Progenitor cell of endocrine pancreas (in vitro differentiated cells): ENCODE data around the gene STK32C. TPM values are rescaled to one million over a fixed set of nuclear protein-coding genes. Genes with fewer than 3 reads are reported as not detected.

ENCODE experiments used
- DNase-seq: peaks from one replicate; pipeline ENCODE4 v3.0.0; 2021; ENCODE audit warnings: low spot score; ENCODE audit not compliant: unreplicated experiment
- H3K27ac Mint-ChIP-seq: 2 replicates; pipeline ENCODE4 v1.8.0; 2021; ENCODE audit warnings: mild to moderate bottlenecking, moderate library complexity, mixed read lengths
- H3K27me3 Mint-ChIP-seq: 2 replicates; pipeline ENCODE4 v1.8.0; 2021; ENCODE audit warnings: mixed read lengths
- H3K36me3 Mint-ChIP-seq: 2 replicates; pipeline ENCODE4 v1.8.0; 2022; ENCODE audit warnings: mixed read lengths; ENCODE audit not compliant: insufficient read depth
- H3K4me1 Mint-ChIP-seq: 2 replicates; pipeline ENCODE4 v1.8.0; 2021; ENCODE audit warnings: low read depth, mixed read lengths
- H3K4me3 Mint-ChIP-seq: 2 replicates; pipeline ENCODE4 v1.8.0; 2021; ENCODE audit warnings: low read depth, mild to moderate bottlenecking, moderate library complexity, mixed read lengths
- H3K9me3 Mint-ChIP-seq: 2 replicates; pipeline ENCODE4 v1.8.0; 2021; ENCODE audit warnings: low read depth, mixed read lengths
- total RNA-seq: library from RNA; stranded (reverse); gene quantifications from 2 replicates; pipeline ENCODE4 v1.2.1, GENCODE V29; 2021
- TF ChIP-seq, protein P1 (sequence below): fragments of 200-600 bp; sonication (generic); IDR thresholded peaks from one replicate; pipeline ENCODE4 v1.5.0; 2021; ENCODE audit warnings: antibody characterized with exemption, mild to moderate bottlenecking; ENCODE audit not compliant: unreplicated experiment

STK32C gene
- total RNA-seq, 1 donor from 2014 or later, result 10.0 TPM

DNA sequence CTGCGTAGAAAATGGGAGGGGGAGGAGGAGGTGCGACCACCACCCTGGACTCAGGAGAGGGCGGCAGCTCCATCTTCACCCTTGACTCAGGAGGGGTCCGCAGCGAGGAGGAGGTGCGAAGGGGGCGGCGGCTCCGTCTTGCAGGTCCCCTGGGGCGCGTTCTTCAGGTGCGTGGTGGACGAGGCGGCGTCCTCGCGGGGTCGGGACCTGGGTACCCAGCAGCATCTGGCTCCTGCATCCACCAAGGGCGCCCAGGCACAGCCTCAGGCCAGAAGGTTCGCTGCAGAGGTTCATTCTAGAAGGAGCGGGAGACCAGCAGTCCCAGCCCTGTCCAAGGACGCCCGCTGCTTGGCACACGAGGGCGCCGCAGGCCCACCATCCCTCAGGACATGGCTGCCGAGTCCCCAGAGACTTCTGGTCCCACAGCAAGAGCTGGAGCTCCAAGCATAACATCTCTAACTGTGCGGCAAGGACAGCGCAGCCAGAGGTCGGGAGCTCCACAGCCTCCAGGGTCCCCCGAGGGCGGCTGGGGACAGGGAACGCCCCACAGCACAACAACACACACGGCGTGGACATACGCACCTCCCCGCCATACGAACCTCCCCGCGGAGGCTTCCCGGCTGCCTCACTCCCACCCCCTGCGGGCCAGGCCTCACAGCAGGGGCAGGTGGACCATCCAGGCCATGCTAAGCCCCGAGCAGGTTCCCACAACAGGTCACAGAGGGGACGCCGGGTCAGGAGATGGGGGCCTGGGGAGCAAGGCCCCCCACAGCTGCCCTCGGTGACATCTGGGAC is 137.8 kb downstream of the STK32C start:
- no peaks in the 10 kb centered on the region for H3K36me3 Mint-ChIP-seq
- no peak for DNase-seq
- TF ChIP-seq, protein P1, sequence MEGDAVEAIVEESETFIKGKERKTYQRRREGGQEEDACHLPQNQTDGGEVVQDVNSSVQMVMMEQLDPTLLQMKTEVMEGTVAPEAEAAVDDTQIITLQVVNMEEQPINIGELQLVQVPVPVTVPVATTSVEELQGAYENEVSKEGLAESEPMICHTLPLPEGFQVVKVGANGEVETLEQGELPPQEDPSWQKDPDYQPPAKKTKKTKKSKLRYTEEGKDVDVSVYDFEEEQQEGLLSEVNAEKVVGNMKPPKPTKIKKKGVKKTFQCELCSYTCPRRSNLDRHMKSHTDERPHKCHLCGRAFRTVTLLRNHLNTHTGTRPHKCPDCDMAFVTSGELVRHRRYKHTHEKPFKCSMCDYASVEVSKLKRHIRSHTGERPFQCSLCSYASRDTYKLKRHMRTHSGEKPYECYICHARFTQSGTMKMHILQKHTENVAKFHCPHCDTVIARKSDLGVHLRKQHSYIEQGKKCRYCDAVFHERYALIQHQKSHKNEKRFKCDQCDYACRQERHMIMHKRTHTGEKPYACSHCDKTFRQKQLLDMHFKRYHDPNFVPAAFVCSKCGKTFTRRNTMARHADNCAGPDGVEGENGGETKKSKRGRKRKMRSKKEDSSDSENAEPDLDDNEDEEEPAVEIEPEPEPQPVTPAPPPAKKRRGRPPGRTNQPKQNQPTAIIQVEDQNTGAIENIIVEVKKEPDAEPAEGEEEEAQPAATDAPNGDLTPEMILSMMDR, result no peak
- H3K27ac Mint-ChIP-seq, result no peak overlapping the region
- peaks cover 52% of the 10 kb centered on the region for H3K27me3 Mint-ChIP-seq
- H3K4me1 Mint-ChIP-seq, result no peaks in the 10 kb centered on the region
- H3K4me3 Mint-ChIP-seq, result no peak overlapping the region
- H3K9me3 Mint-ChIP-seq, result peaks cover 3% of the 10 kb centered on the region

DNA sequence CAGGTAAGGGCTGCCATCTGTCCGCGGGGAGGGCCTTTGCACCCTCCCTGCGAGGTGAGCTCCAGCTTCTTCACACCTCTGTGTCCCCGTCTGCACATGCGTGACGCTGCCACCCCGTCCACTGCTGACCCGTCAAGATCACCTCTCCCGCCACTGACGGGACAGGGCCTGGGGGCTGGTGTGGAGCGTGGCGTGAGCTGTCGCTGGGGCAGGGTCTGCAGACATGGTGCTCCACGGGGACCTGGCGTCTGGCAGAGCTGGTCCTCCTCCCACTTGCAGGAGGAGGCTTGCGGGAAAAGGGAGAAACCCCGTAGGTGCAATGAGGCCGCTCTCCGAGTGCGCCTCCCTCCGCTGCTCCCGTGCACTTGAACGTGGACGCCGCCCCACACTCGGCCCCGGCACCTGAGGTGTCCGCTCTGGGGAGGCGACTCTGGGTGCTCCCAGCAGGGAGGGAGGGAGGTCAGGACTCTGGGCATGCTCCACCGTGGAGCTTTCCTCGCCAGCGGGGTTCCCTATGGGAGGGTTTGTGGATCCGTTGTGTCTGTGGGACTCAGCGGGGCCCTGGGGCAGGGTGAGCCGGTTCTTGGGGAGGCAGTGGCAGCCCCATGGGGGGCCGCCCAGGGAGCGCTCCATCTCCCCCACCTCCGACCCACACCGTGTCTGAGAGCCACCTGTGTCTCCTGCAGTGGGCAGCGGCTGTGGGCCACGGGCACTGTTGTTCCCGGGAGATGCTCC is 138.6 kb downstream of the STK32C start:
- Mint-ChIP-seq H3K36me3 (no peaks in the 10 kb centered on the region), H3K4me1 (no peaks in the 10 kb centered on the region), H3K27me3 (peaks cover 49% of the 10 kb centered on the region), H3K27ac (no peak overlapping the region), H3K4me3 (no peak overlapping the region), H3K9me3 (peaks cover 3% of the 10 kb centered on the region)
- TF ChIP-seq, protein P1, result no peak
- DNase-seq, result no peak

- Mint-ChIP-seq H3K27ac (no peak overlapping the region), H3K27me3 (peaks cover 50% of the 10 kb centered on the region), H3K9me3 (peaks cover 3% of the 10 kb centered on the region), H3K4me3 (no peak overlapping the region), H3K4me1 (no peaks in the 10 kb centered on the region), H3K36me3 (no peaks in the 10 kb centered on the region)
- TF ChIP-seq, protein P1, result no peak
- DNase-seq, result no peak
These were observed 139.1 kb downstream of the STK32C start for GRCh38 chr10:132168571-132169030.

DNA sequence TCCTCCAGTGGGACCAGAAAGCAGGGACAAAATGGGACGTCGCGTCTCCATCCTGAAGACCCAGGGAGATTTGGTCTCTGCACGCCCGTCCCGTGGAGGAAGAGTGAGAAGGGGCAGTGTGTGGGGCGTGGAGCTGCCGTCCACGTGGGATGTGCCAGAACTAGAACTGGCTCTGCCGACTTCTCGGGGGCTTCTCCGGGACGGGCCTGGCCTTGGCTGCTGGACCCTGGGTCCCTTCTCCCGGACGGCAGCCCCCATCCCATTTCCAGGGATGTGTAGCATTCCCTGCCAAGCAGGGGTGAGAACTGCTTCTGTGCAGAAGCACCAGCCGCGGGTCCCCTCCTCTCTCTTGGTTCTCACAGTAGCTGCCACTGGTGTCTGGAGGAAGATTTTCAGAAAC is 139.8 kb downstream of the STK32C start:
- Mint-ChIP-seq H3K4me3 (no peak overlapping the region), H3K9me3 (no peaks in the 10 kb centered on the region), H3K36me3 (no peaks in the 10 kb centered on the region), H3K27ac (no peak overlapping the region), H3K27me3 (peaks cover 49% of the 10 kb centered on the region), H3K4me1 (no peaks in the 10 kb centered on the region)
- TF ChIP-seq, protein P1, result no peak
- no peak for DNase-seq

- H3K27ac Mint-ChIP-seq, result no peak overlapping the region
These were observed 140.6 kb downstream of the STK32C start for GRCh38 chr10:132167041-132167674.

More at GRCh38 chr10:132167041-132167674, 140.6 kb downstream of the STK32C start:
- Mint-ChIP-seq H3K4me3 (no peak overlapping the region), H3K4me1 (no peaks in the 10 kb centered on the region), H3K27me3 (peaks cover 50% of the 10 kb centered on the region), H3K36me3 (no peaks in the 10 kb centered on the region), H3K9me3 (no peaks in the 10 kb centered on the region)
- DNase-seq, result no peak
- TF ChIP-seq, protein P1, result no peak
